BJ (cell line): ENCODE data around the gene PHF2. TPM values are rescaled to one million over a fixed set of nuclear protein-coding genes. Genes with fewer than 3 reads are reported as not detected.

Experiments
- CTCF ChIA-PET: fragments of 350-600 bp; formaldehyde crosslinking; extraction: SDS; loops from one replicate; lab custom pipeline; 2021; ENCODE audit warnings: antibody characterized with exemption, inconsistent platforms; lab: Yijun Ruan, JAX
- POLR2A ChIA-PET: fragments of 300-600 bp; sonication (Branson Sonifier 250); formaldehyde crosslinking; extraction: SDS; loops from one replicate; lab custom pipeline; 2021; ENCODE audit warnings: antibody characterized with exemption; lab: Charles Lee
- DNase-seq: peaks from one replicate; pipeline ENCODE4 v3.0.0-alpha.2; 2011; ENCODE audit warnings: low read depth
- H3K27me3 ChIP-seq: 2 replicates; pipeline ENCODE4 v1.6.0; 2011; ENCODE audit warnings: low read length; ENCODE audit not compliant: control insufficient read depth, insufficient read depth
- H3K36me3 ChIP-seq: 2 replicates; pipeline ENCODE4 v1.5.1; 2011; ENCODE audit warnings: low read length; ENCODE audit not compliant: control insufficient read depth, insufficient read depth
- H3K4me3 ChIP-seq: 2 replicates; pipeline ENCODE4 v1.5.1; 2011; ENCODE audit warnings: low read depth, mild to moderate bottlenecking, control low read depth, low read length
- polyA plus RNA-seq: library from polyadenylated mRNA; depleted of rRNA; stranded (reverse); fragments of >200 nt; gene quantifications from 2 replicates; pipeline ENCODE4 v1.2.3, GENCODE V29; 2011
- TF ChIP-seq, protein P1 (sequence below): IDR thresholded peaks from 2 replicates; pipeline ENCODE4 v1.5.1; 2011; ENCODE audit warnings: low read depth, mild to moderate bottlenecking, control low read depth, inconsistent platforms, low read length, moderate library complexity; ENCODE audit not compliant: insufficient read depth

Gene PHF2
- polyA plus RNA-seq, 1 experiment = 9.4 TPM

DNA sequence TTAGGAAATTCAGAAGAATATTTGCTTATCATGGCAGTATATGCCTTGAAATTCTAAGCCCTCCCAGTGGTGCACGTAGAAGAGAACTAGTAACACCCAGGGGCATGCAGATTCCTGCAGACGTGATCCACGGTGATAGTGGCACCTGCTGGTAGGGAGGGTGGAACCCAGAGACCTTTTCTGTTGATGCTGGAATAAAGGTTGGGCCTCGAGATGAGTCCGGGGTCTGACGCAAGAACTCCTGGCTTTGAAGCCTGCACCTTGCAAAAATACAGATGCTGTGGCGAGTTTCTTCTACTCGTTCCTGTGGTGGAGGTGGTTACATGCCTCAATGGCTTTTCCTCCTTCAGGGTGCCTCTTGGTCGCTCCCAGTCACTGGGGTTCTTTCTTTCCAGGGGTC lies 39.5 kb upstream of the PHF2 start:
- TF ChIP-seq, protein P1, sequence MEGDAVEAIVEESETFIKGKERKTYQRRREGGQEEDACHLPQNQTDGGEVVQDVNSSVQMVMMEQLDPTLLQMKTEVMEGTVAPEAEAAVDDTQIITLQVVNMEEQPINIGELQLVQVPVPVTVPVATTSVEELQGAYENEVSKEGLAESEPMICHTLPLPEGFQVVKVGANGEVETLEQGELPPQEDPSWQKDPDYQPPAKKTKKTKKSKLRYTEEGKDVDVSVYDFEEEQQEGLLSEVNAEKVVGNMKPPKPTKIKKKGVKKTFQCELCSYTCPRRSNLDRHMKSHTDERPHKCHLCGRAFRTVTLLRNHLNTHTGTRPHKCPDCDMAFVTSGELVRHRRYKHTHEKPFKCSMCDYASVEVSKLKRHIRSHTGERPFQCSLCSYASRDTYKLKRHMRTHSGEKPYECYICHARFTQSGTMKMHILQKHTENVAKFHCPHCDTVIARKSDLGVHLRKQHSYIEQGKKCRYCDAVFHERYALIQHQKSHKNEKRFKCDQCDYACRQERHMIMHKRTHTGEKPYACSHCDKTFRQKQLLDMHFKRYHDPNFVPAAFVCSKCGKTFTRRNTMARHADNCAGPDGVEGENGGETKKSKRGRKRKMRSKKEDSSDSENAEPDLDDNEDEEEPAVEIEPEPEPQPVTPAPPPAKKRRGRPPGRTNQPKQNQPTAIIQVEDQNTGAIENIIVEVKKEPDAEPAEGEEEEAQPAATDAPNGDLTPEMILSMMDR = no peak
- CTCF ChIA-PET = no interaction called here
- no peak for DNase-seq
- POLR2A ChIA-PET = no interaction called here
- H3K4me3 ChIP-seq = no peak overlapping the region
- peaks cover 11% of the 10 kb centered on the region for H3K36me3 ChIP-seq
- H3K27me3 ChIP-seq = no peaks in the 10 kb centered on the region

DNA sequence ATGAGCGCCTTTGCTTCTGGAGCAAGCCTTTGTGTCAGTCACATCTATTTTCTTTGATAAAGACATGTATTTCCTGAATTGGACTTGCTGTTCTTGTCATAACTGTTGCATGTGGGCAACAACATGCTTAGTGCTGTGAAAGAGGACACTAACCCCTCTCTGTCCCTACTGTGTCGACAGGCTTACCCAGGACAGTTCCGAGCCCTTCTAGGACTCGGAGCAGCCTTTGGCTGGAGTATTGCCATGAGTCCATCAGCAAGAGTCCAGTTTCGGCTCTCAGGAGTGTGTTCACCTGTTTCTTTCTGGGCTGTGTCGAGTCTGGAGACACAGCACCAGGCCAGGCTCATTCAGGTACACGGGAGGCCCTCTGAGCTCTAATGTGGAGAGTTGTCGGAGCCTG lies 36.1 kb upstream of the PHF2 start:
- Histone ChIP-seq H3K36me3 (peaks cover 19% of the 10 kb centered on the region), H3K4me3 (no peak overlapping the region), H3K27me3 (no peaks in the 10 kb centered on the region)
- ChIA-PET POLR2A (no interaction called here), CTCF (no interaction called here)
- TF ChIP-seq, protein P1 = no peak
- no peak for DNase-seq

DNA sequence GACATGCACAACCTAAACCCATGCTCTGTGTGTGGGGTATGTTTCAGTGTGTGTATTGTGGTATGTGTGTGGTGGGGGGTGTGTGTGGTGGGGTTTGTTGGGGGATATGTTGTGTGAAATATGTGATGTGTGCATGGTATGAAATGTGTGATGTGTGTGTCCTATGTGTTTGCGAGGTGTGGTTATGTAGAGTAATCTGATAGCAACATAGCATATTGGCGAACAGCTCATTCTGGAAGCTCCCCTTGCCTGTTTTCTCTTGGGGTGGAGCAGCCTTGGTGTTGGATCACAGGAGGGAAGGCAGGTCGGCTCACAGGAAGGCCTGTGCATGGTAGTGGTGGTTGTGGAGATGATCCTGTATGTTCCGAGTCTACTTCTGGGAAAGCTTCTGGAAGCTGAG lies 35.4 kb upstream of the PHF2 start:
- POLR2A ChIA-PET = no interaction called here
- TF ChIP-seq, protein P1 = no peak
- H3K27me3 ChIP-seq = no peaks in the 10 kb centered on the region
- CTCF ChIA-PET = no interaction called here
- peaks cover 19% of the 10 kb centered on the region for H3K36me3 ChIP-seq
- H3K4me3 ChIP-seq = no peak overlapping the region
- DNase-seq = no peak

DNA sequence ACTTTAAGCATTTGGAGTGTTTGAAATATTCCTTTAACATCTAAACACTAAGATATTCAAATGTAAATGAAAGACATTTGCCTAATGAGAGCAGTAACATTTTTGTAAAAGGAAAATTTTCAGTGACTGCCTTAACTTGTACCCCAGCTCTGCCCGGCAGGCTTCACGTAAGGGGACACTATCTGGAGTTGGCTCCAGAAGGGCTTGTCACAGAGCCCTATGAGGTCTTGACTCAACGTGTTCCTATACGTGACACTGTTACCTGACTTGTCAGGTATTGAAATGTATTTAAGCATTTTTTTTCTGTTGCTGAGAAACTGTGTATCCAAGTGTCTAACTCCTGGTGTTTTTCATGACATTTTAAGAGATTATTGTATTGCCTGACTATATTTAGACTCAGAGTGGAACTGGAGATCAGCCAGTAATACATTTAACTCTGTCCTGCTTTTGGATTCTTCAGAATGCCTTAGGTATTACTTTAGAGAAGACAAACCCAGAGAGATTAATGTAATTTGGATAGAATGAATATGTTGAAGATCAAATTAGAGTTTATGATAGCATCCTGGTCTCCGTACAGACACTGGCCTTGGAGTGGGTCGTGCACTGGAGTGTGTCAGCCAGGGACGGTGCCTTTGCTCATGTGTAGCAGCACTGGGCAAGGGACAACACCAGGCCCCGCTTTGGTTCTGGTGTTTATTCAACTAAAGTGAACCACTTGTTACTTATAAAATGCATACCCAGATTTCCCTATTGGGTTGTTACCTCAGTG lies 34.6 kb upstream of the PHF2 start:
- no peaks in the 10 kb centered on the region for H3K27me3 ChIP-seq
- no peak for DNase-seq
- TF ChIP-seq, protein P1 = no peak
- H3K4me3 ChIP-seq = no peak overlapping the region
- CTCF ChIA-PET = no interaction called here
- POLR2A ChIA-PET = no interaction called here
- H3K36me3 ChIP-seq = peaks cover 22% of the 10 kb centered on the region

DNA sequence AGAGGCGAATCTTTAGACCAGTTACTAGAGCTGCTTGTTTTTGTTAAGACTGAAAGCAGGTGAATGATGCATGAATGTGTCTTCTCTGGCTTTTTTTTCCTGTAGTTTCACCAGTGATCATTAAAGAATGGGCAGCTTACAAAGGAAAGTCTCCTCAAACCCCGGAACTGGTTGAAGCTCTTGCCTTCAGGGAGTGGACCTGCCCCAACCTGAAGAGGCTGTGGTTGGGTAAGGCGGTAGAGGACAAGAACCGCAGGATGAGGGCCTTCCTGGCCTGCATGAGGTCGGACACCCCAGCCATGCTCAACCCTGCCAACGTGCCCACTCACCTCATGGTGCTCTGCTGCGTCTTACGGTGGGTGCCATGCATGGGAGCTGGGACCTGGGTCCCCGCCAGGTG lies 33.3 kb upstream of the PHF2 start:
- POLR2A ChIA-PET = no interaction called here
- H3K36me3 ChIP-seq = peaks cover 23% of the 10 kb centered on the region
- TF ChIP-seq, protein P1 = no peak

More for the DNA sequence above, 33.3 kb upstream of the PHF2 start:
- CTCF ChIA-PET = interaction anchor here (0.6 kb wide), 1 partner anchor 219 kb away, joined by 3 read pairs; no protein-coding TSS in a partner anchor
- DNase-seq = no peak
- no peak overlapping the region for H3K4me3 ChIP-seq
- no peaks in the 10 kb centered on the region for H3K27me3 ChIP-seq
